ENCODE data around the gene SLC37A1.

Gene SLC37A1

GRCh38 chr21:42592156-42592820 lies 78.6 kb downstream of the SLC37A1 start:
- no peak for DNase-seq
- TF ChIP-seq CTCF (IDR thresholded peaks at IDR 0.05) = no peak
- Mint-ChIP-seq H3K27ac (no peak overlapping the region), H3K27me3 (ENCODE audit: low read depth, poor library complexity) (peaks cover 5% of the 10 kb centered on the region), H3K36me3 (ENCODE audit: low read depth) (no peaks in the 10 kb centered on the region), H3K4me1 (peaks cover 25% of the 10 kb centered on the region), H3K9me3 (peaks cover 10% of the 10 kb centered on the region), H3K4me3 (peak overlapping the region; percentile 2)

- H3K36me3 Mint-ChIP-seq (ENCODE audit: low read depth) = no peaks in the 10 kb centered on the region
- no peak overlapping the region for H3K27ac Mint-ChIP-seq
- DNase-seq = peak; percentile 79
- peak; percentile 78 for TF ChIP-seq CTCF (IDR thresholded peaks at IDR 0.05)
- H3K4me3 Mint-ChIP-seq = no peak overlapping the region
- peaks cover 25% of the 10 kb centered on the region for H3K4me1 Mint-ChIP-seq
- H3K9me3 Mint-ChIP-seq = peaks cover 20% of the 10 kb centered on the region
- H3K27me3 Mint-ChIP-seq (ENCODE audit: low read depth, poor library complexity) = peaks cover 5% of the 10 kb centered on the region
Observed at GRCh38 chr21:42593007-42593814, 79.6 kb downstream of the SLC37A1 start.

GRCh38 chr21:42594616-42595282 lies 81.1 kb downstream of the SLC37A1 start:
- DNase-seq = no peak
- Mint-ChIP-seq H3K4me3 (no peak overlapping the region), H3K36me3 (ENCODE audit: low read depth) (no peaks in the 10 kb centered on the region), H3K9me3 (peaks cover 30% of the 10 kb centered on the region), H3K4me1 (peaks cover 25% of the 10 kb centered on the region), H3K27ac (no peak overlapping the region), H3K27me3 (ENCODE audit: low read depth, poor library complexity) (peaks cover 10% of the 10 kb centered on the region)
- TF ChIP-seq CTCF (IDR thresholded peaks at IDR 0.05) = no peak

GRCh38 chr21:42595283-42596187 lies 81.9 kb downstream of the SLC37A1 start:
- DNase-seq = no peak
- H3K9me3 Mint-ChIP-seq = peaks cover 30% of the 10 kb centered on the region
- no peak for TF ChIP-seq CTCF (IDR thresholded peaks at IDR 0.05)
- no peaks in the 10 kb centered on the region for H3K36me3 Mint-ChIP-seq (ENCODE audit: low read depth)
- no peak overlapping the region for H3K27ac Mint-ChIP-seq
- no peak overlapping the region for H3K4me3 Mint-ChIP-seq
- peaks cover 10% of the 10 kb centered on the region for H3K27me3 Mint-ChIP-seq (ENCODE audit: low read depth, poor library complexity)
- H3K4me1 Mint-ChIP-seq = peaks cover 20% of the 10 kb centered on the region

GRCh38 chr21:42596657-42597056 lies 83.0 kb downstream of the SLC37A1 start:
- Mint-ChIP-seq H3K9me3 (peaks cover 30% of the 10 kb centered on the region), H3K36me3 (ENCODE audit: low read depth) (no peaks in the 10 kb centered on the region), H3K27ac (no peak overlapping the region), H3K27me3 (ENCODE audit: low read depth, poor library complexity) (peaks cover 10% of the 10 kb centered on the region), H3K4me3 (no peak overlapping the region), H3K4me1 (peaks cover 11% of the 10 kb centered on the region)
- no peak for TF ChIP-seq CTCF (IDR thresholded peaks at IDR 0.05)
- no peak for DNase-seq
